GM13977 (cell line): ENCODE measurements around the gene C6orf132.
"Not testable (repeated sequence)": the region's sequence is repeated elsewhere in the genome, so short reads cannot be mapped to it uniquely, and the experiment has no call there.

ENCODE experiments used
- DNase-seq: peaks from one replicate; pipeline ENCODE4 v3.0.0; 2012; ENCODE audit warnings: low spot score
- in situ Hi-C: fragments of 300-500 bp; cut with MboI; formaldehyde crosslinking; loops from one replicate; pipeline ENCODE4 v1.12.0; 2022; ENCODE audit warnings: low sequenced_read_pairs, low pct_unique_long_range_greater_than_20kb, mixed read lengths, inconsistent platforms; ENCODE audit not compliant: unreplicated experiment
- TF ChIP-seq, protein P1 (sequence below): IDR thresholded peaks from 2 replicates; pipeline ENCODE4 v1.5.1; 2012; ENCODE audit warnings: mild to moderate bottlenecking, control low read depth; ENCODE audit not compliant: insufficient read depth; ENCODE audit errors: extremely low read depth, missing control alignments

C6orf132 gene

GRCh38 chr6:42173101-42173500, 30.7 kb upstream of the C6orf132 start, which contains the start of gene GUCA1A:
Gene GUCA1A, plus strand, starts transcription at chr6:42173364. Its CDS starts 250 bp downstream, at chr6:42173614.
- no peak for DNase-seq
- TF ChIP-seq, protein P1, sequence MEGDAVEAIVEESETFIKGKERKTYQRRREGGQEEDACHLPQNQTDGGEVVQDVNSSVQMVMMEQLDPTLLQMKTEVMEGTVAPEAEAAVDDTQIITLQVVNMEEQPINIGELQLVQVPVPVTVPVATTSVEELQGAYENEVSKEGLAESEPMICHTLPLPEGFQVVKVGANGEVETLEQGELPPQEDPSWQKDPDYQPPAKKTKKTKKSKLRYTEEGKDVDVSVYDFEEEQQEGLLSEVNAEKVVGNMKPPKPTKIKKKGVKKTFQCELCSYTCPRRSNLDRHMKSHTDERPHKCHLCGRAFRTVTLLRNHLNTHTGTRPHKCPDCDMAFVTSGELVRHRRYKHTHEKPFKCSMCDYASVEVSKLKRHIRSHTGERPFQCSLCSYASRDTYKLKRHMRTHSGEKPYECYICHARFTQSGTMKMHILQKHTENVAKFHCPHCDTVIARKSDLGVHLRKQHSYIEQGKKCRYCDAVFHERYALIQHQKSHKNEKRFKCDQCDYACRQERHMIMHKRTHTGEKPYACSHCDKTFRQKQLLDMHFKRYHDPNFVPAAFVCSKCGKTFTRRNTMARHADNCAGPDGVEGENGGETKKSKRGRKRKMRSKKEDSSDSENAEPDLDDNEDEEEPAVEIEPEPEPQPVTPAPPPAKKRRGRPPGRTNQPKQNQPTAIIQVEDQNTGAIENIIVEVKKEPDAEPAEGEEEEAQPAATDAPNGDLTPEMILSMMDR = no peak
- in situ Hi-C loops = no loop called here

DNA sequence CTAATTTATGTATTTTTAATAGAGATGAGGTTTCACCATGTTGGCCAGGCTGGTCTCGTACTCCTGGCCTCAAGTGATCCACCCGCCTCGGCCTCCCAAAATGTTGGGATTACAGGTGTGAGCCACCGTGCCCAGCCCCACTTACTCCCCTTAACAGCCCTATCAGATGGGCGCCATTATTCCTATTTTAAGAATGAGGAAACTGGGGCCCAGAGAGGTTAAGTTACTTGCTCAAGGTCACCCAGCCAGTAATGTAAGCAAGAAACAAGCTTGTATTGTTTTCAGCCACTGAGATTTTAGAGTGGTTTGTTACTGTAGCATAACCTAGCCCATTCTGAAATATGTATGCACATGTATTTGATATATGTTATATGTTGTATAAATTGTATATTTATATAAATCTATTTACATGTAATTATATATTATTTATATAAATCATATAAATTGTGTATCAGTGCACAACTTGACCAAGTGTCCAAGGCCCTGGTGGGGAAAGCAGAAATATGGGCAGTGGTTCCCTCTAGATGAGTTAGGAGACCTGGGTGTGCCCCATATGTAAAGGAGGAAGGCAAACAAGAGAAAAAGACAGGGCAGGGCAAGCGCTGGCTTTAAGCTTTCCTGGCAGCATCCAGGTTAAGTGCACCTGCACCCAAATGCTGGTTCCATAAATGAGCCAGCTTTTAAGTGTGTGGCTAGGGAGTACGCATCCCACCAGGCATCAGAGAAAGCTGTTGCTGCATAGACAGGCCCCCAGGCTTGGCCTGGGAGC, 29.6 kb upstream of the C6orf132 start:
- TF ChIP-seq, protein P1 = no peak
- DNase-seq = no peak
- in situ Hi-C loops = no loop called here

GRCh38 chr6:42169780-42170179, 27.4 kb upstream of the C6orf132 start:
- in situ Hi-C loops, DNase-seq: not testable (repeated sequence)

- no peak for DNase-seq
- in situ Hi-C loops = no loop called here
- TF ChIP-seq, protein P1 = no peak
Observed at GRCh38 chr6:42168650-42169049, 26.2 kb upstream of the C6orf132 start.

GRCh38 chr6:42166444-42167141, 24.2 kb upstream of the C6orf132 start:
- in situ Hi-C loops = no loop called here
- DNase-seq = peak; percentile 89
- TF ChIP-seq, protein P1 = peak; percentile 93

GRCh38 chr6:42165016-42165415, 22.6 kb upstream of the C6orf132 start:
- in situ Hi-C loops = no loop called here
- no peak for DNase-seq
- TF ChIP-seq, protein P1 = no peak

GRCh38 chr6:42163981-42164380, 21.6 kb upstream of the C6orf132 start:
- TF ChIP-seq, protein P1 = no peak
- in situ Hi-C loops = no loop called here
- DNase-seq = no peak
